Hematopoietic multipotent progenitor cell treated with erythropoietin and hydrocortisone succinate and interleukin-3 and kit ligand, for 4 days (in vitro differentiated cells): ENCODE results near the gene PARN.
"Not testable (repeated sequence)": the region's sequence is repeated elsewhere in the genome, so short reads cannot be mapped to it uniquely, and the experiment has no call there.

ENCODE experiments used
- DNase-seq: peaks from one replicate; pipeline ENCODE4 v3.0.0-alpha.2; 2015

PARN gene

GRCh38 chr16:14566599-14566998 lies 63.5 kb downstream of the PARN start:
- no peak for DNase-seq

GRCh38 chr16:14565688-14566025 lies 64.4 kb downstream of the PARN start:
- no peak for DNase-seq

GRCh38 chr16:14564861-14565687 lies 65.0 kb downstream of the PARN start:
- DNase-seq: no peak

GRCh38 chr16:14564323-14564722 lies 65.7 kb downstream of the PARN start:
- DNase-seq: no peak

GRCh38 chr16:14562691-14563491 lies 67.2 kb downstream of the PARN start:
- peak; percentile 39 for DNase-seq

GRCh38 chr16:14560523-14560922 lies 69.5 kb downstream of the PARN start:
- DNase-seq: no peak

GRCh38 chr16:14559809-14560241 lies 70.2 kb downstream of the PARN start:
- no peak for DNase-seq

- DNase-seq: peak; percentile 52
Observed at GRCh38 chr16:14553447-14553846, 76.6 kb downstream of the PARN start.

GRCh38 chr16:14549789-14550153 lies 80.3 kb downstream of the PARN start:
- DNase-seq: no peak

GRCh38 chr16:14548933-14549788 lies 80.9 kb downstream of the PARN start:
- DNase-seq: no peak

GRCh38 chr16:14545346-14545884 lies 84.6 kb downstream of the PARN start:
- DNase-seq: no peak

GRCh38 chr16:14544846-14545245 lies 85.2 kb downstream of the PARN start:
- not testable (repeated sequence) for DNase-seq

GRCh38 chr16:14539631-14540030 lies 90.4 kb downstream of the PARN start:
- DNase-seq: no peak

GRCh38 chr16:14539156-14539555 lies 90.9 kb downstream of the PARN start:
- DNase-seq: no peak

GRCh38 chr16:14538604-14539003 lies 91.5 kb downstream of the PARN start:
- DNase-seq: no peak

GRCh38 chr16:14531613-14532012 lies 98.4 kb downstream of the PARN start:
- no peak for DNase-seq

- no peak for DNase-seq
Observed at GRCh38 chr16:14531101-14531500, 99.0 kb downstream of the PARN start.

- DNase-seq: no peak
Observed at GRCh38 chr16:14530046-14530445, 100.0 kb downstream of the PARN start.

- DNase-seq: peak; percentile 92
Observed at GRCh38 chr16:14529010-14529669, 100.9 kb downstream of the PARN start.

GRCh38 chr16:14528306-14528705 lies 101.8 kb downstream of the PARN start:
- DNase-seq: no peak

- DNase-seq: no peak
Observed at GRCh38 chr16:14527411-14528044, 102.5 kb downstream of the PARN start.

- DNase-seq: no peak
Observed at GRCh38 chr16:14525596-14525995, 104.5 kb downstream of the PARN start.
